Measurements from ENCODE around the gene PRDM7.
"Not testable (repeated sequence)": the region's sequence is repeated elsewhere in the genome, so short reads cannot be mapped to it uniquely, and the experiment has no call there.

Gene PRDM7

GRCh38 chr16:90077240-90077756, at the start of gene PRDM7:
TSS of gene PRDM7 (minus strand) at chr16:90077331. CDS start at chr16:90075910, 1,421 bp downstream.
- peak; percentile 98 for DNase-seq (ENCODE audit: low read depth)

- not testable (repeated sequence) for DNase-seq (ENCODE audit: low read depth)
Measured at GRCh38 chr16:90121846-90122245, 44.7 kb upstream of the PRDM7 start.

- DNase-seq (ENCODE audit: low read depth), result not testable (repeated sequence)
Measured at GRCh38 chr16:90107617-90108016, 30.5 kb upstream of the PRDM7 start.

GRCh38 chr16:90107060-90107459, 29.9 kb upstream of the PRDM7 start:
- DNase-seq (ENCODE audit: low read depth), result not testable (repeated sequence)

GRCh38 chr16:90106271-90106670, 29.1 kb upstream of the PRDM7 start:
- DNase-seq (ENCODE audit: low read depth), result peak; percentile 32

- not testable (repeated sequence) for DNase-seq (ENCODE audit: low read depth)
Measured at GRCh38 chr16:90104725-90105124, 27.6 kb upstream of the PRDM7 start.

- not testable (repeated sequence) for DNase-seq (ENCODE audit: low read depth)
Measured at GRCh38 chr16:90102086-90102884, 25.2 kb upstream of the PRDM7 start.

- not testable (repeated sequence) for DNase-seq (ENCODE audit: low read depth)
Measured at GRCh38 chr16:90101332-90101731, 24.2 kb upstream of the PRDM7 start.

- not testable (repeated sequence) for DNase-seq (ENCODE audit: low read depth)
Measured at GRCh38 chr16:90100790-90101189, 23.7 kb upstream of the PRDM7 start.

- not testable (repeated sequence) for DNase-seq (ENCODE audit: low read depth)
Measured at GRCh38 chr16:90100229-90100628, 23.1 kb upstream of the PRDM7 start.

GRCh38 chr16:90098936-90099335, 21.8 kb upstream of the PRDM7 start:
- DNase-seq (ENCODE audit: low read depth), result not testable (repeated sequence)

- not testable (repeated sequence) for DNase-seq (ENCODE audit: low read depth)
Measured at GRCh38 chr16:90097010-90097684, 20.0 kb upstream of the PRDM7 start.

- not testable (repeated sequence) for DNase-seq (ENCODE audit: low read depth)
Measured at GRCh38 chr16:90094791-90095190, 17.7 kb upstream of the PRDM7 start.

GRCh38 chr16:90094296-90094695, 17.2 kb upstream of the PRDM7 start:
- DNase-seq (ENCODE audit: low read depth), result not testable (repeated sequence)

- DNase-seq (ENCODE audit: low read depth), result not testable (repeated sequence)
Measured at GRCh38 chr16:90093799-90094198, 16.7 kb upstream of the PRDM7 start.

- not testable (repeated sequence) for DNase-seq (ENCODE audit: low read depth)
Measured at GRCh38 chr16:90092781-90093180, 15.7 kb upstream of the PRDM7 start.

- DNase-seq (ENCODE audit: low read depth), result no peak
Measured at GRCh38 chr16:90084215-90084950, 7.3 kb upstream of the PRDM7 start.

- no peak for DNase-seq (ENCODE audit: low read depth)
Measured at GRCh38 chr16:90083139-90083538, 6.0 kb upstream of the PRDM7 start.

- no peak for DNase-seq (ENCODE audit: low read depth)
Measured at GRCh38 chr16:90081606-90081970, 4.5 kb upstream of the PRDM7 start.

GRCh38 chr16:90078579-90078895, 1.4 kb upstream of the PRDM7 start:
- no peak for DNase-seq (ENCODE audit: low read depth)

GRCh38 chr16:90077757-90078578, 837 bp upstream of the PRDM7 start:
- peak; percentile 52 for DNase-seq (ENCODE audit: low read depth)

Data from ELR (cell line).